Limb (tissue), 2 donors: ENCODE measurements around the gene GTF2I.
"Not testable (repeated sequence)": the region's sequence is repeated elsewhere in the genome, so short reads cannot be mapped to it uniquely, and the experiment has no call there.

Experiments used
- DNase-seq, 2 donors: peaks; one replicate each; pipeline ENCODE4 v3.0.0-alpha.2; 2016; ENCODE audit errors: extremely low spot score in 2 of 2

GTF2I gene

DNA sequence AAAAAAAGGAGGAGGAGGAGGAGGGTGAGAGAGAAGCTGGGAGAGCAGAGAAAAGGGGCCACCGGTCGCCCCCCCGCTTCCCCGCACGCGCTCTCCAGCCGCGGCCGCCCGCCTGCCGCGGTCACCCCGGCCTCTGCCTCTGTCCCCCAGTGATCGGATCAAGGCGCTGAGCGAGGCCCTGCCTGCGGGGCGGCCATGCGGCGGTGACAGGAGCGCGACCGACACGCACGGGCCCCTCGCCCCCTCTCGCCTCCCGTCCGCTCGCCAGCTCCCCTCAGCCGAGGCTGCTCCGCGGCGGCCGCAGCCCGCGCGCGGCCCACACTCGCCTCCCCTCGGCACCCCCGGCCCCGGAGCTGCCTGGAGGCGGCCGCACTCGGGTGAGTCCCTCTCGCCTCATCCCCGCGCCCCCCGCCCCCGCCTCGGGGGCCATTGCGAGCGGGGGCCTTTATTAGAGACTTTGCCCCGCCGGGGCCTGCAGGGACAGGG is at the start of gene GTF2I:
Gene GTF2I, plus strand, starts transcription at position 27 of the 486 bp plus-strand sequence. CDS start 31,411 bp downstream, outside the sequence.
- no peak for DNase-seq

DNA sequence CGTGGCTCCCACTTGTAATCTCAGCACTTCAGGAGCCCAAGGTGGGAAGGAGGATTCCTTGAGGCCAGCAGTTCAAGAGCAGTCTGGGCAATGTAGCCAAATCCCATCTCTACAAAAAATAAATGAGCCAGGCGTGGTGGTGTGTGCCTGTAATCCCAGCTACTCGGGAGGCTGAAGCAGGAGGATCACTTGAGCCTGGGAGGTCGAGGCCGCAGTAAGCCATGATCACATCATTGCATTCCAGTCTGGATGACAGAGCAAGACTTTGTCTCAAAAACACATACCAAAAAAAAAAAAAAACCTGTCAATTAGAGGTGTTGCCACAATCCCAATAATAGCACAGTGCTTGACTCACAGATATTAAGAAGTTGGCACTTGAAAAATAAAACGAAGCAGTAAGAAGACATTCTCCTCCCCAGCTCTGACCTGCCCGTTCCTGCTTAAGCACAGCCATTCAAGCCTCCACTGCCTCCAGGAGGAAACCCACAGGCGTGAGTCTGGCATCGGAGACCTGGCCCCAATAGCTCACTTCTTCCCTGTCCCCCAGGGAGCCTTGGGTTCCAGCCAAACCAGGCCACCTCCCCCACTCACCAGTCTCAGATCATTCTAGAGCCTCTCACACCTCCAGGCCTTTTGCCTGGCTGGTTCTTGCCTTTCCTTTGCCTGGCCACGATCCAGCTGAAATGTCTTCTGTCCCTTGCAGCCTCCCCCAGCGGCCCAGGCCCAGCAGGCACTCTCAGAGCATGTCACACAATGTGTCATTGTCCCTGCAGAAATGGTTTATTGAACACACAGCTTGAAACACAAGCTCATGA is 45.3 kb upstream of the GTF2I start:
- DNase-seq, result peak in 1 of 2 donors; percentile 64

GRCh38 chr7:74615933-74616780 is 41.4 kb upstream of the GTF2I start:
- no peak for DNase-seq

DNA sequence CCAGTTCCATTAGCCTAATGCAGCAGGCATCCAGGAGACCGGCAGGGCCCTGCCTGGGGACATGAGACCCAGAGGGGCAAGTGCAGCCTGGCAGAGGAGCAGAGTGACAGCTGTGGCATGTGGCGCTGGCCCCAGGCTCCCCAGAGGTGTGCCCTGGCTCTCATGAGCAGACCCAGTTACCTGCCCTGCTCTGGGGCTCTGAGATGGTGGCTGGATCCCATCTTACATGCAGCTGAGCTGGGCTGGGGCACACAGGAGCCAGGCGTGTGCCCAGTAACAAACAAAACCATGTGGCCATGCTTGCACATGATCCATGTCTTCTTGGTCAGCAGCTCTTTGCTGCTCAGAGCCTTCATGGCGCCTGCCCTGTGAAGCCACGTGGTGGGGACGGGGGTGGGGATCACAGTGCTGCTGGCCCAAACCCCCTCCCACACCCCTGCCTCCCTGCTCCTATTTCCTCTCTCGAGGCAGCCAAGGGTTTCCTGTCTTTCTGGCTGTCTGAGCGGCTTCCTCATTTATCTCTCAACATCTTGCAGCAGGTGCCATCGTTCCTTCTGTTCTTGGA is 40.3 kb upstream of the GTF2I start:
- peak; percentile 18 to 63 for DNase-seq

GRCh38 chr7:74619235-74619860 is 38.2 kb upstream of the GTF2I start:
- DNase-seq, result no peak

DNA sequence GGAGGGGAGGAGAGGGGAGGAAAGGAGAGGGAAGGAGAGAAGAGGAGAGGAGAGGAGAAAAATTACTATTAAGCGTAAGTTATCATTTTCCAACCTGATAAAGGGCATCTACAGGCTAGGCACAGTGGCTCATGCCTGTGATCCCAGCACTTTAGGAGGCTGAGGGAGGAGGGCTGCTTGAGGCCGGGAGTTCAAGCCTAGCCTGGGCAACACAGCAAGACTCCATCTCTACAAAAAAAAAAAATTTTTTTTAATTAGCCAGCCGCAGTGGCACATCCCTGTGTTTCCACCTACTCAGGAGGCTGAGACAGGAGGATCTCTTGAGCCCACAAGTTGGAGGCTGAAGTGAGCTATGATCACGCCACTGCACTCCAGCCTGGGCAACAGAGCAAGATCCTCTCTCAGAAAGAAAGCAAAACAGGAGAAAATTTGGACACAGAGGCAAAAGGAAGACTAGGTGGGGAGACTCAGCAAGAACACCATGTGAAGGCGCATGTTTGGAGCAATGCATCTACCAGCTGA is 35.2 kb upstream of the GTF2I start:
- DNase-seq, result no peak

- no peak for DNase-seq
Observed at GRCh38 chr7:74623135-74623534, 34.4 kb upstream of the GTF2I start.

DNA sequence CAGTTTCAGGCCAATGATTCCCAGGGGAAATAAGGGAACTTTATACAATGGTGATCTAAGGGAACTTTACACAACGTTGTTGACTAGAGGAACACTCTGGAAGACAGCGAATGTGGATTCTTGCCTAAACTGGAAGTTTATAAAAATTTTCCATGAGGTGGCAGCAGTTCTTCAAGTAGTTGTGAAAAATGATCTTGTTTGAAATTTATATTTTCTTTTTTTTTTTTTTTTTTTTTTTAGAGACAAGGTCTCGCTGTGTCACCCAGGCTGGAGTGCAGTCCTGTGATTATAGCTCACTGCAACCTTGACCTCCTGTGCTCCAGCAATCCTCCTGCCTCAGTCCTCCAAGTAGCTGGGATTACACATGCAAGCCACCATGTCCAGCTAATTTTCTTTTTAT is 32.1 kb upstream of the GTF2I start:
- DNase-seq, result peak in 1 of 2 donors; percentile 34

DNA sequence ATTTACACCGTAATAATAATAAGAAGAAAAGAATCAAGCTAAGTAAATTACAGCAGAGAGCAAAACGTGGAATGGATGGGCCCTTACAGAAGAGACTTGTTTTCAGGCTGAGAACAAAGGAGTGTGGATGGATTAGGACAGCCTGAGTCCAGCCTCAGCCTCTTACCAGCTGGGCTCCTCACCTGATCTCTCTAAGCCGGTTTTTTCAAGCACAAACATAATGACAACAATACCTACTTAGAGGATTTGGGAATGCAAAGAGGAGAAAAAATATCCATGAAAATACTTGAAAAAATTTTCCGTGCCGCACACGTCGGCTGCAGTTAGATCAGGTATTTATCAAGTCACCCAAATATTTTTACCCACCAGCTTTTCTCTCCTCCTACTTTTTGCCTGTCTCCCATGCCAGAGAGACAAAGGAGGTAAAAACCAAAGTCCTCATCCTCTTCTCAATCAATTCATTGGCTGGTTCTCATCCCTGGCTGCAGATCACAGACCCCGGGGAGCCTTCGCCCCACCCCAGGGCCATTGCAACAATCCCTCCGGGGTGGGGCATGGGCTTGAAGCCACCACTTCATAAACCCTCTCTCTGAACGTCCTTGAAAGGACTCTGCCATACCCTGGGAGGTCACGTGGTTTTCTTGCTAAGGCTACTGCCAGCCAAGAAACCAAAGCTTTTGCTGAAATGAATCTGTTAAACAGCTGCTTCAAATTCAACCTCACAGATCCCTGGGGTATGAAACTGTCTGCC is 29.7 kb upstream of the GTF2I start:
- peak; percentile 67 to 84 for DNase-seq

- no peak for DNase-seq
Observed at GRCh38 chr7:74632505-74632904, 25.0 kb upstream of the GTF2I start.

DNA sequence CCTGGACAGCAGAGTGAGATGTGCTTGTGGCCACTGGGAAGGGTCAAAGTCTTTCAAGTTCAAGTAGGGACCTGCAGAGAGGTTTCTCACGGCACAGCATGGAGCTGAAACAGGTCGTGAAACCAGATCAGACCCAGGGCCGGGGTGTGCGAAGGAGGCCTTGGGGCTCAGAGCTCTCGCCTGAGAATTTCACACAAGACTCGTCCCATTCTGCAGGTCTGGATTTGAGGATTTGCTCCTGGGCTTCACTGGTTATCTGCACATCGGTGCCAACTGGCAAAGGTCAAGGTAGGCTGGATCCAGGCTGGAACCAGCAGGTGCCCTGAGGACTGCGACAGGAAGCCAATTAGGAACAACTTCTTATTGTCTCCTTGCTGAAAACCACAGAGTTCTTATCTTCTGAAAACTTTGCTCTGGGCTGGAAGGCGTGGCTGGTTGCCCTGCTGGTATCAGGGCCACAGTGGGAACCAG is 24.0 kb upstream of the GTF2I start:
- DNase-seq, result no peak

- DNase-seq, result no peak
Observed at GRCh38 chr7:74637745-74638144, 19.8 kb upstream of the GTF2I start.

GRCh38 chr7:74650055-74650454 is 7.5 kb upstream of the GTF2I start:
- DNase-seq, result not testable (repeated sequence)

DNA sequence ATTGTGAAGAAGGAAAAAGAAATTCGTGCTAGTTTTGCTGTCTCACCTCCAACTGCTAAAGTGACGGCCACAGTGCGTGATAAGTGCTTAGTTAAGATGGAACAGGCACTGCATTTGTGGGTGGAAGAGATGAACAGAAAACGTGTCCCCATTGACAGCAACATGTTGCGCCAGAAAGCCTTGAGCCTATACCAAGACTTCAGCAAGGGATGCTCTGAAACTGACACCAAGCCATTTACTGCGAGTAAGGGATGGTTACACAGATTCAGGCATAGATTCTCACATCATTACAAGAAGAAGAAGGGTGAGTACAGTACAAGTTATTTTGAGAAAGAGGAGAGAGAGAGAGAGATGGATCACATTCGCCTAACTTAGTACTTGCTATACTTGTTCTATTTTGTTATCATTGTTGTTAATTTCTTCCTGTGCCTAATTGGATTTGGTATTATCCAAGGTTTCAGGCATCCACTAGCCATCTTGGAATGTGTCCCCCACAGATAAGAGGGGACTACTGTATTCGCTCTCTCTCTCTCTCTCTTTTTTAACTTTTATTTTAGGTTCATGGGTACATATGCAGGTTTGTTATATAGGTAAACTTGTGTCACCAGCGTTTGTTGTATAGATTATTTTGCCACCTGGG is 6.9 kb upstream of the GTF2I start:
- not testable (repeated sequence) for DNase-seq

- not testable (repeated sequence) for DNase-seq
Observed at GRCh38 chr7:74651133-74651504, 6.4 kb upstream of the GTF2I start.

DNA sequence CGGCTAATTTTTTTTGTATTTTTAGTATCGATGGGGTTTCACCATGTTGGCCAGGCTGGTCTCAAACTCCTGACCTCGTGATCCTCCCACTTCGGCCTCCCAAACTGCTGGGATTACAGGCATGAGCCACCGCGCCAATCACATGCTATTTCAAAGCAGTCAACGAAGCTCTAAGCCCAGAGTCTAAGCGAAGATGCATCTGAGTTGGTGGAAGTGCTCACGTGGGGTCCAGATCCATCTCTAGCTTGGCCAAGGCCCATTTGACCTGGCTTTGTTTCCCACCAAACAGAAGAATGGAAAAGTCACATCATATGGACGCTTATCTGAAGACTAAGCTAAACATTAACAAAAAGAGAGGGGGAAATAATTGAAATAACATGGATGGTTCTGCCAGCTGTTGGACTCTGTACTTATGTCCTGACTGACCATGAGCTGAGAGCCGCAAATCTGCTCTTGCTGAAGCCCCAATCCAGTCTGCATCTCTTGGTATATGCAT is 3.8 kb upstream of the GTF2I start:
- no peak for DNase-seq

- DNase-seq, result no peak
Observed at GRCh38 chr7:74654811-74655210, 2.7 kb upstream of the GTF2I start.

- DNase-seq, result no peak
Observed at GRCh38 chr7:74655324-74655723, 2.2 kb upstream of the GTF2I start.

DNA sequence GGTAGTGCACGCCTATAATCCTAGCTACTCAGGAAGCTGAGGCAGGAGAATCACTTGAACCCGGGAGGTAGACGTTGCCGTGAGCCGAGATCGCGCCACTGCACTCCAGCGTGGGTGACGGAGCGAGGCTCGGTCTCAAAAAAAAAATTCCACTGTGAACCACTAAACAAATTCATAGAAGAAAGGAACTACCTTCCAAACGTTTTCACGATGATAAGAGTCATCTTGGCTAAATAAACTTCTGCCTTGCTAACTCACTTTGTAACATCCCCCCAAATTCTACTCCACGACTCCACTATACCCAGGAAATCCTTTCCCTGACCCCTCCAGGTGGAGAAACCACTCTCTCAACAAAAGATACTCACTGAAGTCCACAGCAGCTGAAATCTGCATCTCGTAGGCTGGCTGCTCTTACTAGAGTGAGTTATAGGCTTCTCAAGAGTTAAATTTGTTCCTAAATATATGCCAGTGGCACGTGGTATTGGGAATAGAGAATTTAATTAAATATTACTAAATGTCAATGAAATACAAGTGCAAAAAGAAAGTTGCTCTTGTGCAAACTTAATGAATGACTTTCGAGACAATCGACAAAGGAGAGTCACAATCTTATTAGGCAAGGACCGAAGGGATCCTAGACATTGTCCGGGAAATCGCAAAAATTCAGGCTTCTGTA is 1.6 kb upstream of the GTF2I start:
- DNase-seq, result peak in 1 of 2 donors; percentile 30
